GM12878 (cell line): ENCODE measurements around the gene CYP51A1. TPM values are rescaled to one million over a fixed set of nuclear protein-coding genes. Genes with fewer than 3 reads are reported as not detected.

ENCODE experiments used
- ATAC-seq: fragments of 200-7000 bp; cut with Tn5 transposase; 3 replicates; pipeline ENCODE4 v1.9.1; 2020; ENCODE audit warnings: mild to moderate bottlenecking, moderate library complexity
- BruUV-seq: library from RNA; stranded (reverse); fragments of 400-500 nt; replicated peaks from 2 replicates; lab custom pipeline; 2021; lab: Mats Ljungman, UMichigan
- CTCF ChIA-PET: fragments of 300-600 bp; sonication (Branson Sonifier 250); formaldehyde crosslinking; extraction: SDS; loops from one replicate; lab custom pipeline; 2021; ENCODE audit warnings: inconsistent platforms; lab: Yijun Ruan, JAX
- POLR2A ChIA-PET: fragments of 350-600 bp; formaldehyde crosslinking; extraction: SDS; loops from one replicate; lab custom pipeline; 2021; ENCODE audit warnings: inconsistent platforms; lab: Charles Lee
- RAD21 ChIA-PET: fragments of 300-600 bp; sonication (Branson Sonifier 250); formaldehyde crosslinking; loops from one replicate; lab custom pipeline; 2023; ENCODE audit warnings: antibody characterized with exemption; ENCODE audit not compliant: unreplicated experiment; lab: Charles Lee
- SMC1A ChIA-PET: fragments of 300-600 bp; sonication (Branson Sonifier 250); formaldehyde crosslinking; loops from one replicate; lab custom pipeline; 2023; ENCODE audit not compliant: unreplicated experiment, uncharacterized antibody; lab: Charles Lee
- DNase-seq: peaks from one replicate; pipeline ENCODE4 v3.0.0-alpha.2; 2011; ENCODE audit warnings: low read depth, low spot score
- FAIRE-seq: peaks from 3 replicates; lab custom pipeline; 2011; peaks lifted over from hg19 to GRCh38; lab: Jason Lieb, UNC
- H2AFZ ChIP-seq: 2 replicates; pipeline ENCODE4 v1.6.0; 2011; ENCODE audit warnings: low read depth, low read length, control low read depth; ENCODE audit not compliant: control insufficient read depth
- H3K27ac ChIP-seq: 2 replicates; pipeline ENCODE4 v1.5.1; 2011; ENCODE audit warnings: control low read depth; ENCODE audit not compliant: control insufficient read depth, insufficient read depth
- H3K27me3 ChIP-seq, 2 experiments: replicated peaks in 1 of 2; 2 replicates each; pipeline versions ENCODE4 v1.6.0 to v1.6.1; 2011; ENCODE audit warnings: low read length in 1 of 2; ENCODE audit not compliant: control insufficient read depth in 2 of 2, insufficient read depth in 2 of 2
- H3K36me3 ChIP-seq, 2 experiments: 2 replicates each; pipeline ENCODE4 v1.5.1; 2011; ENCODE audit warnings: low read length in 1 of 2; ENCODE audit not compliant: control insufficient read depth in 2 of 2, insufficient read depth in 2 of 2
- H3K4me1 ChIP-seq: 2 replicates; pipeline ENCODE4 v1.6.1; 2011; ENCODE audit warnings: mild to moderate bottlenecking, low read length, moderate library complexity, mixed read lengths; ENCODE audit not compliant: control insufficient read depth, insufficient read depth
- H3K4me2 ChIP-seq: 2 replicates; pipeline ENCODE4 v1.6.0; 2011; ENCODE audit warnings: control low read depth; ENCODE audit not compliant: control insufficient read depth, insufficient read depth
- H3K4me3 ChIP-seq: fragments of 200-600 bp; sonication (generic); 2 replicates; pipeline ENCODE4 v1.5.1; 2016
- H3K79me2 ChIP-seq: 2 replicates; pipeline ENCODE4 v1.6.0; 2011; ENCODE audit warnings: low read length; ENCODE audit not compliant: control insufficient read depth, insufficient read depth
- H3K9ac ChIP-seq: 2 replicates; pipeline ENCODE4 v1.8.0; 2011; ENCODE audit warnings: low read length, control low read depth, mixed read lengths; ENCODE audit not compliant: control insufficient read depth, insufficient read depth
- H3K9me3 ChIP-seq: replicated peaks from 3 replicates; pipeline ENCODE4 v1.5.1; 2011; ENCODE audit warnings: mild to moderate bottlenecking, low read length; ENCODE audit not compliant: control insufficient read depth, insufficient read depth
- H4K20me1 ChIP-seq: 2 replicates; pipeline ENCODE4 v1.6.0; 2011; ENCODE audit not compliant: control insufficient read depth, insufficient read depth
- BCLAF1 ChIP-seq: fragments of 450-650 bp; IDR thresholded peaks from 2 replicates; pipeline ENCODE4 v1.6.1; 2017; ENCODE audit warnings: antibody characterized with exemption, mild to moderate bottlenecking, moderate library complexity
- CHD2 ChIP-seq: IDR thresholded peaks from 2 replicates; pipeline ENCODE4 v1.6.1; 2011; ENCODE audit warnings: low read depth, low read length, improper control_type of control experiment, borderline replicate concordance
- HDAC6 ChIP-seq: fragments of 200-600 bp; sonication (generic); IDR thresholded peaks from one replicate; pipeline ENCODE4 v1.8.0; 2017; ENCODE audit warnings: antibody characterized with exemption; ENCODE audit not compliant: unreplicated experiment
- MYC ChIP-seq: IDR thresholded peaks from 2 replicates; pipeline ENCODE4 v1.6.1; 2011; ENCODE audit warnings: mild to moderate bottlenecking, low read length, moderate library complexity, inconsistent platforms; ENCODE audit not compliant: insufficient read depth, insufficient replicate concordance, insufficient read length, severe bottlenecking
- NFXL1 ChIP-seq: fragments of 450-650 bp; IDR thresholded peaks from 2 replicates; pipeline ENCODE4 v1.6.1; 2017; ENCODE audit warnings: antibody characterized with exemption, mild to moderate bottlenecking, borderline replicate concordance
- NFYA ChIP-seq: IDR thresholded peaks from 2 replicates; pipeline ENCODE4 v1.6.1; 2011; ENCODE audit warnings: low read depth, mild to moderate bottlenecking, low read length, improper control_type of control experiment, borderline replicate concordance
- SPI1 ChIP-seq: IDR thresholded peaks from 2 replicates; pipeline ENCODE4 v1.6.1; 2011; ENCODE audit warnings: low read depth, mild to moderate bottlenecking, low read length, moderate library complexity, borderline replicate concordance; ENCODE audit not compliant: insufficient read depth
- STAT1 ChIP-seq: fragments of 450-650 bp; conservative IDR thresholded peaks from 2 replicates; pipeline ENCODE4 v1.6.1; 2014; ENCODE audit warnings: antibody characterized with exemption, mild to moderate bottlenecking
- TCF7 ChIP-seq: IDR thresholded peaks from 2 replicates; pipeline ENCODE4 v1.6.1; 2014; ENCODE audit warnings: antibody characterized with exemption, borderline replicate concordance
- ZBED1 ChIP-seq: IDR thresholded peaks from 2 replicates; pipeline ENCODE4 v1.6.1; 2016; ENCODE audit warnings: borderline replicate concordance
- ZBTB33 ChIP-seq: fragments of 450-650 bp; IDR thresholded peaks from 2 replicates; pipeline ENCODE4 v1.6.1; 2017; ENCODE audit warnings: mild to moderate bottlenecking
- ZNF384 ChIP-seq: IDR thresholded peaks from 2 replicates; pipeline ENCODE4 v1.6.1; 2012; ENCODE audit warnings: low read depth, mild to moderate bottlenecking, low read length, improper control_type of control experiment, borderline replicate concordance
- WGBS: methylation state at CpG from one replicate; pipeline ENCODE4 v1.1.6; 2016; ENCODE audit warnings: low lambda C conversion rate; ENCODE audit not compliant: insufficient replicate concordance, insufficient coverage; ENCODE audit errors: missing lambda C conversion rate; 5-methylcytosine and 5-hydroxymethylcytosine counted together
- in situ Hi-C: fragments of 300-500 bp; cut with MboI; formaldehyde crosslinking; loops from 9 replicates; pipeline ENCODE4 v1.14.3; 2018; ENCODE audit warnings: mixed read lengths
- intact Hi-C: fragments of 100-400 bp; cut with micrococcal nuclease; formaldehyde crosslinking; loops from one replicate; pipeline ENCODE4 v1.14.2; 2022; ENCODE audit not compliant: unreplicated experiment
- polyA plus RNA-seq, 11 experiments: library from polyadenylated mRNA; depleted of rRNA in 4 of 11; unstranded in 6 of 11; stranded (reverse) in 5 of 11; fragments of >200 nt; fragmentation: Nextera tagmentation in 4 of 11; fragmentation: Illumina TruSeq in 1 of 11; extraction: Ambion mirVana in 4 of 11; extraction: Trizol in 1 of 11; gene quantifications; 1 replicate in 1 of 11; 2 replicates in 10 of 11; pipeline versions ENCODE4 v1.2.1 to v1.2.3, GENCODE V29; 2011 to 2016; ENCODE audit warnings: inconsistent platforms in 2 of 11, missing spikeins in 2 of 11, low read depth in 1 of 11
- total RNA-seq, 4 experiments: library from RNA; depleted of rRNA in 3 of 4; stranded (reverse); fragments of >200 nt in 3 of 4; fragmentation: Illumina TruSeq in 1 of 4; extraction: Trizol in 1 of 4; gene quantifications; 2 replicates each; pipeline versions ENCODE4 v1.2.1 to v1.2.3, GENCODE V29; 2013 to 2021
- TF ChIP-seq, protein P1 (sequence below): fragments of 450-650 bp; IDR thresholded peaks from 2 replicates; pipeline ENCODE4 v1.6.1; 2018; ENCODE audit warnings: mild to moderate bottlenecking, low read depth, moderate library complexity; ENCODE audit not compliant: partially characterized antibody

The CYP51A1 gene
- total and polyA plus RNA-seq, 10 of the 15 experiments (the other 5 are each of a cell fraction or from before 2014, with no cell fraction given) = 21.5 to 113 (median 61.8) TPM

DNA sequence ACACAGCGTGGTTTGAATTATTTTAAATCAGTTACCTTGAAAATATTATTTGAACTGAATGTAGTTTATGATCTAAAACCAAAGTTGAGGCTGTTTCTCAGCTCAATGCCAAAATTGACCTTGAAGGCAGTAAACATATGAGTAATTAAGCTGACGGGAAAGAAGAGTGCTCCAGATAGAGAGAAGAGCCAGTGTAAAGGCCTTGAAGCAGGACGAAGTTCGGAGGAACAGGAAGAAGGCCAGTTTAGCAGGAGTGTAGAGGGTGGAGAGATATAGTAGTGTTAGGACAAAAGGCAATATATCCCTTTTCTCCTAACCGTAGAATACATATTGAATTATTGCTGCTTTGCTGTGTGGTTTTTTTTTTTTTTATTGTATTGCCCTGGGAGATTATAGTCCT, 63.2 kb downstream of the CYP51A1 start (continued):
- TF ChIP-seq MYC (no peak), BCLAF1 (no peak), HDAC6 (no peak), ZBED1 (no peak), NFXL1 (no peak), TCF7 (no peak), ZNF384 (no peak)

DNA sequence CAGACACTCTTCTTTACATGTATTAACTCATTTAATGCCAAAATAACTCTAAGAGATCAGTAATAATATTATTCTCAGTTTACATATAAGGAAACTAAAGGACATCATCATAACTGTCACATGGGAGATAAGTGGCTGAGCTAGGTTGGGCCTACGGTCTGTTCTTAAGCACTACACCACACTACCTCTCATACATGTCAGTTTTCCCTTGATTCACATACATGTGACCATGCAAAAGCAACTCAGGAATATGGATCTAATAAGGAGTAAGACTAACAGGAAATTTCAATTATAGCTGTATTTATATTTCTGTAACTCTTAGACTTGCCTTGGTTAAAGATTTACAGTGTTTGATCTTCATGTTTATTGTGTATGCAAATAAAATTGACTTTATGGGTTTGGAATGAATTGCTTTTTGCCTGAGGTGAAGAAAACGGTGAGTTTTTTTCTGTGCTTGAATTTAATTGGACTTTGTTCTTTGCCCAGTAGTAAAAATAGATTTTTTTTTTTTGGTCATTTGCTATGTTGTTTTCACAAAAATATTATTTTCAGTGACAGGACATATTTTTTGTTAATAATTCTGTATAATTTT, 69.7 kb downstream of the CYP51A1 start:
- no peaks in the 10 kb centered on the region for H3K9me3 ChIP-seq
- CTCF ChIA-PET = no interaction called here
- FAIRE-seq (no peak), ATAC-seq (no peak), DNase-seq (no peak)
- H2AFZ ChIP-seq = no peak overlapping the region
- RAD21 ChIA-PET = no interaction called here
- SMC1A ChIA-PET = interaction anchor here (0.7 kb wide), 1 partner anchor 132 kb away, joined by 3 read pairs; no protein-coding TSS in a partner anchor
- 100% methylated on average over 2 of the region's 2 CpGs for WGBS
- H4K20me1 ChIP-seq = no peaks in the 10 kb centered on the region
- intact Hi-C loops (no loop called here), in situ Hi-C loops (no loop called here)
- H3K27ac ChIP-seq = no peak overlapping the region
- no peaks in the 10 kb centered on the region for H3K4me1 ChIP-seq
- H3K4me3 ChIP-seq = no peak overlapping the region
- no TSS peak for BruUV-seq
- no peak overlapping the region for H3K9ac ChIP-seq
- peaks cover 0 to 9% of the 10 kb centered on the region in 2 experiments; a peak in 2 of 4 replicates for H3K36me3 ChIP-seq
- POLR2A ChIA-PET = interaction anchor here (1.1 kb wide), 1 partner anchor 15 kb away, joined by 3 read pairs; no protein-coding TSS in a partner anchor
- H3K4me2 ChIP-seq = no peak overlapping the region
- H3K79me2 ChIP-seq = no peaks in the 10 kb centered on the region
- no peak for TF ChIP-seq SPI1
- TF ChIP-seq NFYA = no peak
- no peak for TF ChIP-seq CHD2
- TF ChIP-seq ZBTB33 = no peak
- TF ChIP-seq STAT1 = no peak
- TF ChIP-seq, protein P1, sequence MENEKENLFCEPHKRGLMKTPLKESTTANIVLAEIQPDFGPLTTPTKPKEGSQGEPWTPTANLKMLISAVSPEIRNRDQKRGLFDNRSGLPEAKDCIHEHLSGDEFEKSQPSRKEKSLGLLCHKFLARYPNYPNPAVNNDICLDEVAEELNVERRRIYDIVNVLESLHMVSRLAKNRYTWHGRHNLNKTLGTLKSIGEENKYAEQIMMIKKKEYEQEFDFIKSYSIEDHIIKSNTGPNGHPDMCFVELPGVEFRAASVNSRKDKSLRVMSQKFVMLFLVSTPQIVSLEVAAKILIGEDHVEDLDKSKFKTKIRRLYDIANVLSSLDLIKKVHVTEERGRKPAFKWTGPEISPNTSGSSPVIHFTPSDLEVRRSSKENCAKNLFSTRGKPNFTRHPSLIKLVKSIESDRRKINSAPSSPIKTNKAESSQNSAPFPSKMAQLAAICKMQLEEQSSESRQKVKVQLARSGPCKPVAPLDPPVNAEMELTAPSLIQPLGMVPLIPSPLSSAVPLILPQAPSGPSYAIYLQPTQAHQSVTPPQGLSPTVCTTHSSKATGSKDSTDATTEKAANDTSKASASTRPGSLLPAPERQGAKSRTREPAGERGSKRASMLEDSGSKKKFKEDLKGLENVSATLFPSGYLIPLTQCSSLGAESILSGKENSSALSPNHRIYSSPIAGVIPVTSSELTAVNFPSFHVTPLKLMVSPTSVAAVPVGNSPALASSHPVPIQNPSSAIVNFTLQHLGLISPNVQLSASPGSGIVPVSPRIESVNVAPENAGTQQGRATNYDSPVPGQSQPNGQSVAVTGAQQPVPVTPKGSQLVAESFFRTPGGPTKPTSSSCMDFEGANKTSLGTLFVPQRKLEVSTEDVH = no peak
- TF ChIP-seq, all 136 proteins: peak for 0
- H3K27me3 ChIP-seq = no peaks in the 10 kb centered on the region
